HS-5 (cell line): ENCODE measurements around the gene PLEKHA5.
"Not testable (repeated sequence)": the region's sequence is repeated elsewhere in the genome, so short reads cannot be mapped to it uniquely, and the experiment has no call there.

Experiments used
- DNase-seq: peaks from one replicate; pipeline ENCODE4 v3.0.0-alpha.2; 2012; ENCODE audit warnings: low read depth

Gene PLEKHA5

GRCh38 chr12:19201661-19202060 is 72.1 kb downstream of the PLEKHA5 start:
- DNase-seq = no peak

GRCh38 chr12:19203013-19203412 is 73.5 kb downstream of the PLEKHA5 start:
- DNase-seq = no peak

DNA sequence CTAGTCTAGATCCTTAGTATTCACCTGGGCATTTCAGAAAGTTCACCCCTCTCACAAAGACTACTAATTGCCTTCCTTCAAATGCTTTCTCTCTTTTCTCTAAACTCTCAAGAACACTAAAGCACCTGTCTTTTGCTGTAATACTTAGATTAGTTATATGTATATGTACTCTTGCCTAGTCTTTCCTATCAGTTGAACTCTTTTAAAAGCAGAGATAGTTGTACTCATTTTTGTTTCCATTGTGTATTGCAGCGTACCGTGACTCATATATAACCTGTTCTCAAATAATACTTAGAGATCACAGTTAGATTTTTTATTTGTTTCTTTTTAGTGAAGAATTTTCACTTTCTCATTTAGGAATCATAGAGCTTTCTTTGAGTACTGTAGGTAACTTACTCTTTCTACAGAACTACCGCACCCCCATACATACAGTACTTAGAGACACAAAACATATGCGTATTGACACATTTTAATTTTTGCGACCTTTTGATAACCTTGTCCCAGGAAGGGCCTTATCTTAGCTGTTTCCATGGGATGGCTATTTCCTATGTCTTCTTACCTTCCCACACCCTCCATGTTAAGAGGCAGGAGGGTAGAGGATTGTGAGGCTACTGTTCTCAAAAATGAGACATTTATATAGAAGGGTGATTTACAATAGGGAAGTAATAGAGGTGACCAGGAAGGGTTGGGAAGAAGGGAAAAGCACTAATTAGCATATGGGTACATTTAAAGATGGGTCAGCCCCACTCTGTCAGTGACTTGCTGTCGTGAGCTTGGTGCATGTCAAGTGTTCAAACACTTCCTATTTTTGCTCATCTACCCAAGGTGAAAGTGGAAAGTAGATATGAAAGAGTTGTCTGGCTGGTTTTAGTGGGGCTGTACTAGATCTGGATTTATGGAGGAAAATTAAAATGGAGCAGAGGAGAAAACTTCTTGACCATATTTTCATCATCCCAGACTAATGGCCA is 74.3 kb downstream of the PLEKHA5 start:
- DNase-seq = no peak

DNA sequence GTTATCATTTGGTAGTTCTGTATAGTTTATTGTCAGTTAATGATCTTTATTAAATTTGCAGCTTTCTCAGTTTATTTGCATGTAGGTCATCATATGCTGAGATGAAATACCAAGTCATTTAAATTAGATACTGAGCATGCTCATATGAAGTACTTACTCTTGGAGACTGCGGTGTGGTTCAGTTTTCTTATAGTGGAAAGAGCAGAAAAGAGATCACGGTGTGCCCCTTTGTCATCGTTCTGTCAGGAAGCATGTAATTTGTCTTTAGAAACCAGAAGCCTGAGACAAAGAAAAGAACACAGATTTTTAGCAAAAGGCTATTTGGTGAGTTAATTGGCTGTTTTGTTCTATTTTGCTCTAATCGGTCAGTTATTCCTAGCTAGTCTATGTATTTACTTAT is 75.6 kb downstream of the PLEKHA5 start:
- DNase-seq = no peak

DNA sequence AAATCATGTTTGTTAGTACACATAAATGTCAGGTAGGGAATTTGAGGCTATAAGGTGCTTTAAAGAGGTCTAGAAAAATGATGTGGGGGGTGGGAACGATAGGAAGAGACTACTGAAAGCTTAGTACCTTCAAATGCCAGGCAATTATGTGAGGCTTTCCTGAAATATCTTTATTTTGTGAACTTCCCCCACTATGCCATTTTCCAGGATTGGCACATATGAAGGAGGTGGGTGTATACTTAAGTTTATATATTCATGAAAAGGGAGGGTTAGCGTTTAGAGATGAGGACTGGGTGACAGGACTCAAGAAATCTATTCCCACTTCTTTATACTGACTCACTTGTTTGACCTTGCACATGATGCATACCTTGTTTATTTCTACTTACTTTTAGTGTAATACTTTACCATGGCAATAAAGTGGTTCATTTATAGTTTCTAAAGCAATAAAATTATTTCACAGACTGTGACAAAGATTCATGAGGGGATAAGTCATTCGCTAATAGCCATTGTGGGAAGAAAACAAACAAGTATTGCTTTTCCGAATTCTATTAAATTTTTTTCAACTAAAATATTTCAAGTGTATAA is 77.1 kb downstream of the PLEKHA5 start:
- no peak for DNase-seq

DNA sequence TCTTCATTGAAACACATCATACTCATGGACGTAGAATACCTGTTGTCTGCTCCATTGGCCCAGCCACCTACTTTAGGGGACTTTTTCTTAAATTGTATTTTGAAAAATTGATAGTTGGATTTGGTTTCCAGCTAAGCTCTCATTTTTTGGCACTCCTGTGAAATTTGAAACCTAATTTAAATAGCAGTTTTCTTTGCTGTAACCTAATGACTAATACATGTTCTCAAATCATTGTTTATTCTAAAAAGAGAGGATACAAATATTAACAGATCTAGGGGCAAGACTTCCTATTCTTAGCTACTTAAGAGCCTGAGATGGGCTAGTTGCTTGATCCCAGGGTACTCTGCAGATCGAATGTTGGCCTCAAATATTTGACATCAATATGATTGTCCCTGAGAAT is 78.9 kb downstream of the PLEKHA5 start:
- no peak for DNase-seq

DNA sequence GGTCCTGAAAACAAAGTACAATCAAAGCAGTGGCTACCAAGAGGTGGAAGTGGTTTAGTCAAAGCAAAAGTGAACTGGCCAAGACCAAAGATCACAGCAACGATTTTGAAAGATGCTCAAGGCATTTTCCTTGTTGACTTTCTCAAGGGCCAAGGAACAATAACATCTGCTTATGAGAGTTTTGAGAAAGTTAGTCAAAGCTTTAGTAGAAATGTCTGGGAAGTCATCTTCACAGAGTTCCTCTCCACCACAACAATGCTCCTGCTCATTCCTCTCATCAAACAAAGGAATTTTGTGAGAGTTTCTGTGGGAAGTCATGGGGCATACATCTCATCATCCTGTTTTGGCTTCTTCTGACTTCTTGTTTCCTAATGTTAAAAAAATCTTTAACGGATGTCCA is 80.1 kb downstream of the PLEKHA5 start:
- no peak for DNase-seq

DNA sequence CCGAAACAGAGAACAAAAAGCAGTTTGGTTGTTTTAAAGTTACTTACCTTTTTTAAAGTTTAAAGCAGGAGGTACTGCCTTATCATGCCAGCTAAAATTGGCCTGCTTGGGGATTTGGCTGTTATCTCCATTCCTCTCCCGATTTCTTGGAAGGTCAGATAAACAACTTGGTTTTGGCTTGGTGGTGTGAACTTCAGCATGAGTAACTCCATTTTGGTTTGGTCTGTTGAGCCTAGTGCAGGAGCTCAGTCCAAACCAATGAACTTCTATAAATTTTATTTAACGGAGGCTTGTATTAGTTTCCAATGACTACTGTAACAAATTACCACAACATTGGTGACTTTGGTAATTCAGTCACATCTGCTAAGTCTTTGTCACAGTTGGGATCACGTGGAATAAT is 82.3 kb downstream of the PLEKHA5 start:
- no peak for DNase-seq

DNA sequence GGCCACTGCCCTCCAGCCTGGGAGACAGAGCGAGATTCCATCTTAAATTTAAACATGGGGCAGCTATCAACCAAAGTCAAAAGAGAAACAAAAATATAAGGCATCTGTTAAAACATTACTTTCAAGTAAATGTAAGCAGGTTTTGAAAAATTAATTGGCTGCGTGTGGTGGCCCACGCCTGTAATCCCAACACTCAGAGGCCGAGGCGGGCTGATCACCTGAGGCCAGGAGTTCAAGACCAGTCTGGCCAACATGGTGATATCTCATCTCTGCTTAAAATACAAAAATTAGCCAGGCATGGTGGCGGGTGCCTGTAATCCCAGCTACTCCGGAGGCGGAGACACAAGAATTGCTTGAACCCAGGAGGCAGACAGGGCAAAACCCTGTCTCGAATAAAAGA is 82.7 kb downstream of the PLEKHA5 start:
- DNase-seq = no peak

- DNase-seq = no peak
Measured at GRCh38 chr12:19214020-19214419, 84.5 kb downstream of the PLEKHA5 start.

- no peak for DNase-seq
Measured at GRCh38 chr12:19215115-19215514, 85.6 kb downstream of the PLEKHA5 start.

DNA sequence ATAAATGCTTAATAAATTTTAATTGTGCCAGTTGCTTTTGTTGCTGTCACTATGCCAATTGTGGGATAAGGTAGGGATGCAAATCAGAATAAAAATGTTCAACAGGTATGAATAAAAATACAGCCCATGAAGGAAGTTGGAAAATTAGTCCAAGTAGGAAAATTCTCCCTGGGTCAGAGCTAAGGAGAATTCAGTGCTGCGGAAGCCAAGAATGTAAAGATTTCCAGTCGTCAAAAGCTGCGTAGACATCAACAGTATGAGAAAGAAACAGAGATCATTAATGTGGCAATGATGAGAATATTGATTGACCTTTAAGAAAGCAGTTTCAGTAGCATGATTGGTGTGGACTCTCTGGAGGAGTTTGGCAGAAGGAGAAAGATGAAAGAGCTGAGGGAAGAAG is 87.9 kb downstream of the PLEKHA5 start:
- DNase-seq = no peak

GRCh38 chr12:19220205-19220604 is 90.7 kb downstream of the PLEKHA5 start:
- peak; percentile 44 for DNase-seq

GRCh38 chr12:19220852-19221466 is 91.4 kb downstream of the PLEKHA5 start:
- DNase-seq = peak; percentile 38

GRCh38 chr12:19222558-19222957 is 93.0 kb downstream of the PLEKHA5 start:
- DNase-seq = no peak

DNA sequence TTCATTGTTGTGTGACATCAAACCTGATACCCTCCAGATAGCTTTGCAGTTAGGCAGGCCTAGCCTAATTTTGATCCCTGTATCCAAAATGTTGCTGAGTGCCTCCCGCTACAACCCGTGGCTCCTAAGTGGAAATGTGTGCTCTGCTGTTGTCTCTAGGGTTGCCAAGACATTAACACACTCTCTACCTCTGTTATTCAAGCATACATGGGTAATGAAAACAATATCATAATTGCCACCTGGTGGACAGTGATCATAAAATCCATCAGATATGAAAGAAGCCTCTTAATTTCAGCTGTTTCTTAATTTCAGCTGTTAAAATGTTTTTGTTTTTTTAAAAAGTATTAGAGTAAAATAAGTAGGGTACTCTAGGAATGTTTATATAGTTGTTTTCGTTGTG is 93.5 kb downstream of the PLEKHA5 start:
- DNase-seq = no peak

DNA sequence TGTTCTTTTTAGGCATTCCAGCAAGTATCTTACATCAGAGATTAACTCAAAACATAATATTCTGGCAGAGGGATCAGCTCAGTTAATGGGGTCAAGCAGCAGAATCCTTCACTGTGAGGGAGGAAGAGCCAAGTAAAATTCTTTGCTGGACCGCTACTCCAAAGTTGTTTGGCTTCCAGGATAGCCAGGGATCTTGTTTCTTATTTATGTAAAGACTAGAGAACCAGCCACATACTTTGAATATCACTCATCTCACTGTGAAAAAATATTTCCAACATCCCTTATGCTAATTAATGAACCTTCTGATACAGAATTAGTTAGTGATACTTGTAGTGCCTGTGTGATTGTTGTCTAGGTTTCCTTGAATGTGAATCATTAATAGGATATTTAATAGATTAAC is 94.2 kb downstream of the PLEKHA5 start:
- DNase-seq = no peak

DNA sequence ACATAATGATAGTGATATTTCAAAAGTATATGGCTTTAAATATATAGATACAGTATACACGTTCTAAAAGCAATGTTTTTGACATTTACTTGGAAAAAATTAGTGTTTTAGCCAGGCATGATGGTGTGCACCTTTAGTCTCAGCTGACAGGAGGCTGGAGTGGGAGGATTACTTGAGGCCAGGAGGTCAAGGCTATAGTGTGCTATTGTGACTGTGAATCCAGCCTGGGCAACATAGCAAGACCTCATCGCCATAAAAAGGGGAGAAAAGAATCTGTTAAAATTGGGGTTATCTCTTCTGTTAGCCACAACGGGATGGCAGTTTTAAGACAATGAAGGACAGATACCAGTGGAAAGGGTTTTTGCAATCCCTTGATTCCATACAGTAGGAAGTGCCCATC is 95.2 kb downstream of the PLEKHA5 start:
- no peak for DNase-seq

GRCh38 chr12:19227190-19227879 is 97.8 kb downstream of the PLEKHA5 start:
- DNase-seq = no peak

GRCh38 chr12:19227880-19228210 is 98.3 kb downstream of the PLEKHA5 start:
- DNase-seq = no peak

- not testable (repeated sequence) for DNase-seq
Measured at GRCh38 chr12:19229021-19229420, 99.5 kb downstream of the PLEKHA5 start.

- DNase-seq = no peak
Measured at GRCh38 chr12:19230299-19230866, 100.8 kb downstream of the PLEKHA5 start.
